ENCODE results near the gene PROK1.
"Not testable (repeated sequence)": the region's sequence is repeated elsewhere in the genome, so short reads cannot be mapped to it uniquely, and the experiment has no call there.

PROK1 gene

GRCh38 chr1:110450929-110451328 is at the start of gene PROK1:
Gene PROK1 (plus strand): TSS chr1:110451149. CDS start chr1:110451217, 68 bp downstream.
- H3K9ac ChIP-seq = no peak within 1 kb of the TSS
- no peak for TF ChIP-seq Cebpa-rat (IDR thresholded peaks at IDR 0.05)
- no peaks in the 10 kb centered on the region for H3K4me1 ChIP-seq
- H3K27ac ChIP-seq = no peak within 1 kb of the TSS
- H3K36me3 ChIP-seq = no peaks in the 10 kb centered on the region
- no peak within 1 kb of the TSS for H3K4me3 ChIP-seq
- no peak within 1 kb of the TSS for H3K4me2 ChIP-seq
- no peaks in the 10 kb centered on the region for H3K9me3 ChIP-seq
- H4K20me1 ChIP-seq = no peaks in the 10 kb centered on the region
- H3K27me3 ChIP-seq = no peaks in the 10 kb centered on the region

- peaks cover 19% of the 10 kb centered on the region for H3K4me1 ChIP-seq
- no peaks in the 10 kb centered on the region for H3K9me3 ChIP-seq
- H3K4me3 ChIP-seq = no peak overlapping the region
- H3K27me3 ChIP-seq = no peaks in the 10 kb centered on the region
- no peak overlapping the region for H3K27ac ChIP-seq
- H3K36me3 ChIP-seq = peaks cover 74% of the 10 kb centered on the region
- no peaks in the 10 kb centered on the region for H4K20me1 ChIP-seq
- H3K9ac ChIP-seq = no peak overlapping the region
- H3K4me2 ChIP-seq = no peak overlapping the region
- no peak for TF ChIP-seq Cebpa-rat (IDR thresholded peaks at IDR 0.05)
Observed at GRCh38 chr1:110403805-110404204, 47.1 kb upstream of the PROK1 start.

GRCh38 chr1:110404401-110404800 is 46.5 kb upstream of the PROK1 start:
- no peaks in the 10 kb centered on the region for H4K20me1 ChIP-seq
- H3K4me2 ChIP-seq = no peak overlapping the region
- H3K4me3 ChIP-seq = no peak overlapping the region
- H3K4me1 ChIP-seq = peaks cover 21% of the 10 kb centered on the region
- TF ChIP-seq Cebpa-rat (IDR thresholded peaks at IDR 0.05) = no peak
- H3K27ac ChIP-seq = no peak overlapping the region
- no peak overlapping the region for H3K9ac ChIP-seq
- H3K9me3 ChIP-seq = no peaks in the 10 kb centered on the region
- peaks cover 68% of the 10 kb centered on the region for H3K36me3 ChIP-seq
- H3K27me3 ChIP-seq = no peaks in the 10 kb centered on the region

GRCh38 chr1:110406407-110406806 is 44.5 kb upstream of the PROK1 start:
- Histone ChIP-seq H3K27ac (0 out of 2 replicates have a peak overlapping the region, but pooled peaks have one; percentile 84), H3K36me3 (peaks cover 48% of the 10 kb centered on the region), H3K9ac (peak overlapping the region; percentile 93), H3K4me2 (peak overlapping the region; percentile 71), H3K4me3 (peak overlapping the region; percentile 86), H3K4me1 (peaks cover 21% of the 10 kb centered on the region)
- not testable (repeated sequence) for H3K27me3 ChIP-seq, H4K20me1 ChIP-seq, H3K9me3 ChIP-seq

GRCh38 chr1:110407260-110408210 is 43.4 kb upstream of the PROK1 start, which contains the start of gene LAMTOR5:
Gene LAMTOR5 (minus strand): TSS chr1:110407694. CDS start chr1:110407620, 74 bp downstream.
- Histone ChIP-seq H3K4me3 (peak within 1 kb of the TSS; percentile 86), H3K4me1 (peaks cover 21% of the 10 kb centered on the region), H3K4me2 (peak within 1 kb of the TSS; percentile 91), H4K20me1 (no peaks in the 10 kb centered on the region), H3K9me3 (no peaks in the 10 kb centered on the region), H3K36me3 (peaks cover 37% of the 10 kb centered on the region), H3K27ac (peak within 1 kb of the TSS; percentile 84), H3K9ac (peak within 1 kb of the TSS; percentile 93), H3K27me3 (no peaks in the 10 kb centered on the region)
- TF ChIP-seq Cebpa-rat (IDR thresholded peaks at IDR 0.05) = no peak

GRCh38 chr1:110408488-110408887 is 42.5 kb upstream of the PROK1 start:
- Histone ChIP-seq H4K20me1 (no peaks in the 10 kb centered on the region), H3K4me1 (peaks cover 21% of the 10 kb centered on the region), H3K27ac (no peak overlapping the region), H3K9ac (peak overlapping the region; percentile 93; the same call in 1 of the 2 replicates), H3K4me2 (peak overlapping the region; percentile 91), H3K4me3 (peak overlapping the region; percentile 86), H3K36me3 (peaks cover 27% of the 10 kb centered on the region), H3K27me3 (no peaks in the 10 kb centered on the region), H3K9me3 (no peaks in the 10 kb centered on the region)
- TF ChIP-seq Cebpa-rat (IDR thresholded peaks at IDR 0.05) = no peak

GRCh38 chr1:110409316-110409715 is 41.6 kb upstream of the PROK1 start:
- peaks cover 19% of the 10 kb centered on the region for H3K36me3 ChIP-seq
- no peak overlapping the region for H3K4me2 ChIP-seq
- no peaks in the 10 kb centered on the region for H4K20me1 ChIP-seq
- H3K9ac ChIP-seq = no peak overlapping the region
- H3K27ac ChIP-seq = no peak overlapping the region
- no peaks in the 10 kb centered on the region for H3K9me3 ChIP-seq
- H3K27me3 ChIP-seq = no peaks in the 10 kb centered on the region
- H3K4me1 ChIP-seq = peaks cover 21% of the 10 kb centered on the region
- no peak for TF ChIP-seq Cebpa-rat (IDR thresholded peaks at IDR 0.05)
- H3K4me3 ChIP-seq = no peak overlapping the region

GRCh38 chr1:110411173-110411735 is 39.7 kb upstream of the PROK1 start:
- H3K4me1 ChIP-seq = peaks cover 16% of the 10 kb centered on the region

GRCh38 chr1:110412576-110412975 is 38.4 kb upstream of the PROK1 start:
- no peaks in the 10 kb centered on the region for H3K36me3 ChIP-seq
- H3K4me2 ChIP-seq = no peak overlapping the region
- no peak overlapping the region for H3K4me3 ChIP-seq
- H3K27me3 ChIP-seq = no peaks in the 10 kb centered on the region
- no peak for TF ChIP-seq Cebpa-rat (IDR thresholded peaks at IDR 0.05)
- H3K27ac ChIP-seq = no peak overlapping the region
- no peaks in the 10 kb centered on the region for H4K20me1 ChIP-seq
- 0 out of 2 replicates have a peak overlapping the region, but pooled peaks have one; percentile 20 for H3K9ac ChIP-seq
- H3K4me1 ChIP-seq = peaks cover 12% of the 10 kb centered on the region
- no peaks in the 10 kb centered on the region for H3K9me3 ChIP-seq

More at GRCh38 chr1:110411173-110411735, 39.7 kb upstream of the PROK1 start:
- Histone ChIP-seq H3K27ac (no peak overlapping the region), H3K4me2 (no peak overlapping the region), H3K9me3 (no peaks in the 10 kb centered on the region), H3K36me3 (no peaks in the 10 kb centered on the region), H4K20me1 (no peaks in the 10 kb centered on the region), H3K9ac (0 out of 2 replicates have a peak overlapping the region, but pooled peaks have one; percentile 20), H3K27me3 (no peaks in the 10 kb centered on the region), H3K4me3 (no peak overlapping the region)
- no peak for TF ChIP-seq Cebpa-rat (IDR thresholded peaks at IDR 0.05)

GRCh38 chr1:110413045-110413444 is 37.9 kb upstream of the PROK1 start:
- H3K4me3 ChIP-seq, H3K9me3 ChIP-seq, H3K4me2 ChIP-seq, H3K27me3 ChIP-seq, H4K20me1 ChIP-seq, H3K36me3 ChIP-seq, H3K27ac ChIP-seq, H3K9ac ChIP-seq: not testable (repeated sequence)
- H3K4me1 ChIP-seq = peaks cover 10% of the 10 kb centered on the region

All from BLaER1 (cell line).